HG02885 (cell line): Measurements from ENCODE around the gene NCOR1.
"Not testable (repeated sequence)": the region's sequence is repeated elsewhere in the genome, so short reads cannot be mapped to it uniquely, and the experiment has no call there.

Experiments used
- ATAC-seq: cut with Tn5 transposase; IDR thresholded peaks from one replicate; pipeline ENCODE4 v1.9.1; 2021; ENCODE audit warnings: mild to moderate bottlenecking; ENCODE audit not compliant: unreplicated experiment, poor library complexity

The NCOR1 gene

DNA sequence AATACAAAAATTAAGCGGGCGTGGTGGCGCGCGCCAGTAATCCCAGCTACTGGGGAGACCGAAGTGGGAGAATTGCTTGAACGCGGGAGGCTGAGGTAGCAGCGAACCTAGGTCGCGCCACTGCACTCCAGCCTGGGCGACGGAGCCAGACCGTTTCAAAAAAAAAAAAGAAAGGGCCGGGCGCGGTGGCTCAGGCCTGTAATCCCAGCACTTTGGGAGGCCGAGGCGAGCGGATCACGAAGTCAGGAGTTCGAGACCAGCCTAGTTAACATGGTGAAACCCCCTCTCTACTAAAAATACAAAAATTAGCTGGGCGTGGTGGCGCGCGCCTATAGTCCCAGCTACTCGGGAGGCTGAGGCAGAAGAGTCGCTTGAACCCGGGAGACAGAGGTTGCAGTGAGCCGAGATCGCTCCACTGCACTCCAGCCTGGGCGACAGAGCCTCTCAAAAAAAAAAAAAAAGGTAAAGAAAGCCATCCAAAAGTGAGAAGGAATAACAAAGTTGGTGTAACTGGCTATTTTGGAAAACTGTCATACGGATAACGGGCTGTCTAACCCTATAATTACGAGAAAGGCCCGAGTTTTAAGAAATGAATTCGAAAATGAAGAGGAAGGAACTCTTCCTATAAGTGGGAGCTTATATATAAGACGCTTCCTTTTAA lies 1.1 kb upstream of the NCOR1 start:
- ATAC-seq: not testable (repeated sequence)

DNA sequence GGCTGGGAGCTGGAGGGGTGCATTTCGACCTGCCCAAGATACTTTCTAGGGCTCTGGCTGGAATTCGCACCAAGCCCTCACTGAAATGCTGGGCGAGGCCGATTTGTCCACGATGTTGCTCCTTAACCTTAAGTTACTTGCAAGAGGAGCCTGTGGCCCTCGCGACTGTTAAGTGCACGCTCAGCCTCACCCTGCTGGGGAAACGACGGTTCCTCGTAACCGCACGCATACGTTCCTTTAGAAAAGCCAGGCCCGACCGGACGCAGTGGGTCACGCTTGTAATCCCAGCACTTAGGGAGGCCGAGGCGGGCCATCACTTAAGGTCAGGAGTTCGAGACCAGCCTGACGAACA lies 607 bp upstream of the NCOR1 start:
- peak; percentile 5 for ATAC-seq

DNA sequence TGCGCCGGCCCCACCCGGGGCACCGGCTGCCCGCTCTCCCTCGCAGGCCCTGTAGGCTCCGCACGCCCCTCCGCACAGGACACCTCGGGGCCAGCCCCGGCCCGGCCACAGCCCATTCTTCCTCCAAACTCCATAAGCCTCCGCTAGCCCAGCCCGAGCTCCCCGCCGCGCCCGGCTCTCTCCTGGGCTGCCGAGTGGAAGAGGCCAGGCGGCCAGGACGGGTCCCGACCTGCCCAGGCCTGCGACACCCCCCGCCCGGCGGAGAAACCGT lies 397 bp downstream of the NCOR1 start:
- ATAC-seq: peak; percentile 32

DNA sequence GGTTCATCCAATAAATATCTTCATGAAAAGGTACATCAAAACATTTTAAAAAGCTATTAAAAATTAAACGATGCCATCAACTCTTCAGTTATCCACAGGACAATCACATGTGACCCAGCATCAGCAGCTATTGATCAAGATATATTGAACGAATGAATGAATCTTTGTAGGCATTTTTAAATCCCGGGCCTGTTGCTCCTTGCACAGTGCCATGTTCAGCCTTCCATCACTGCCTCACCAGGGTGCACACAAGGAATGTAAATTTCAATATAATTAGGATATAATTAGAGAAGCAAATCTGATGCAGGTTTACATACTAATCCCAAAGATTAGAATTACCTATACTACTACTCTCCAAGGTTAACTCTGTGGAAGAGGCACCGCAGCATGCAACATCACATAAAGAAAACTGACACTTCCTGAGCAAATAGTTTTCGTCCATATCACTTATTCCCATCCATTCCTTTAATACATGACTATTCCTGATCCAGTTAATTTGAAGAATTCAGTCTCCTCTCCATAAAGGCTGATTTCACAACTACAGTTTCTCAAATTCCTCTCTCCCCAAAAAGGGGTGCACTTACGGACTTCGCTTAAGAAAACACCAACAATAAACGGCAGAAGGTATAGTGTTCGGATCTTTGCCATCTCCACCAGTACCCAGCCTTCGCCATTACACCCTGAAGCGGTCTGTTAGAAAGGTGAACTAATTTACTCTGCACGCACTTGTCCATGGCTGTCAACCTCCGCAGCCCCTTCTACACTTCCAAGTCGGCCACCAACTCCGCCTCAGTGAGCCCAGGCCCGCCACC lies 938 bp downstream of the NCOR1 start:
- no peak for ATAC-seq

DNA sequence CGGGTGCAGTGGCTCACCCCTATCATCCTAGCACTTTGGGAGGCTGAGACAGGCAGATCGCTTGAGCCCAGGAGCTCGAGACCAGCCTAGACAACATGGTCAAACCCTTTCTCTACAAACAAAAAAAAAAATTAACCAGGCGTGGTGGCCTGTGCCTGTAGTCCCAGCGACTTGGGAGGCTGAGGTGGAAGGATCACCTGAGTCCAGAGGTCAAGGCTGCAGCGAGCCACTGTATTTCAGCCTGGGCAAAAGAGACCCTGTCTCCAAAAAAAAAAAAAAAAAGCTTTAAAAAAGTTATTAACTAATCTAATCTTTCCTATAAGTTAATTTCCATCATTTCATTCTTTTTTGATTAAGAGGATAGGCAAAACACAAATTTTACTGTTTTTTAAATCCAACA lies 2.5 kb downstream of the NCOR1 start:
- ATAC-seq: no peak

DNA sequence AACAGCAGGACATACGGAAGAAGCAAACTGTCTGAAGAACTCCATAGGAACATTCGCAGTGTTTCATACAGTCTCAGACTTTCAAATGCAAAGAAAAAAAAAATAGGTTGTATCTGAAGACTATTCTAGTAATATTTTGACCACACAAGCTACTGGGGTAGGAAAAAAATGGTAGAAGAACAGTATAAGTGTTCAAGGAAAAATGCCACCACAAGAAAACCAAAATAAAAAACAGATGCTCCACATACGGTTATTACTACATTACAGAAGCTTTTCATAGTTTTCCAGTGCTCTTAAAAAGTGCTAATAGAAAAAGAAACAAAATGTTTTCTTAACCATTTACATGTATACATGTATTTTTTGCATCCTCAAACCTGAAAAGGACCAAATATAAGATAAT lies 3.7 kb downstream of the NCOR1 start:
- no peak for ATAC-seq

DNA sequence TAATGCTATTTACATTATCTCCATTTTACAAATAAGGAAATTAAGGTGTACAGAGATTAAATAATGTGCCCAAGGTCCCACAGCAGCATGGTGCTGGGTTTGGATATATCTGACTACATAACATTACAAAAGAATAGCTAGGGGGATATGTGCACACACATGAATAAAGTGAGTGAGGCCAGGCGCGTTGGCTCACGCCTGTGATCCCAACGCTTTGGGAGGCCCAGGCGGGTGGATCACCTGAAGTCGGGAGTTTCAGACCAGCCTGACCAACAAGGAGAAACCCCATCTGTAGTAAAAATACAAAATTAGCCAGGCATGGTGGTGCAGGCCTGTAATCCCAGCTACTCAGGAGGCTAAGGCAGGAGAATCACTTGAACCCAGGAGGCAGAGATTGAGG lies 10.6 kb downstream of the NCOR1 start:
- not testable (repeated sequence) for ATAC-seq

DNA sequence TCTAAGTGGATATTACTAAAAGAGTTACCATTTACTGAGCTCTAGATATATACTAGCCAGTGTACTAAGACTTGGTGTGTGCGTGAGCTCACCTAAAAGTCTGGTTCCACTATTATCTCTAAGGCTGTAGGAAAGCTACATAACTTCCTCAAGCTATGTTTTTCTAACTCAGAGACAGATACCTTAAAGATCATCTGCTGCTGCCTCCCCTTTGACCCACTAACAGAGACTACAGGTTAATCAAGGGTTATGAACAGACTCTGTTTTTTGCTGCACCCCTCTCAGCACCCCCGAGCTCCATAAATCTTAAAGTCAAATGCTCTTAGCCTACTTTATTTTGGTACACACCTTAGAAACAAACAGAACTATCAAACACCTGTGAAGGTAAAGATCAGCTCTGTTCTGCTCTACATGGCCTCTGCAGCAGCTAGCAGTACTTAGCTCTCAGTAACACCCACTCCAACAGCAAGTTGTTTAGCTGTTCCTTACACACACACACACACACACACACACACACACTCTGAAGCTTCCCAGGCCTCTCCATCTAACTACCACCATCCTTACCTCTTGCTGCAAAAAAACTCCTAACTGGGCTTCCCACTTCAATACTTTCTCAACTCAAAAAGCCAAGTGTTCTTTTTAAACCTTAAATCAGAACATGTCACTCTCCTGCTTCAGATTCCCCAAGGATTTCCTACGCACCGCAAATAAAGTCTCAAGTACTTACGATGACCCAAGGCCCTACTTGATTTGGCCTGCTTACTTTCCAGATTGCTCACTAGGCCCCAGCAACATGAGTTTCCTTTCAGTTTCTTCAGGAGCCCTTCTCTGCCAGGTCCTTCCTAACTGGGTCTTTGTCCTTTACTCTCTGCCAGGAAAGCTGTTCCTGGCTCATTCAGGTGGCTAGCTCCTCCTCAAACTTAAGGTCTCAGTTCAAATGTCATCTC lies 12.5 kb downstream of the NCOR1 start:
- ATAC-seq: not testable (repeated sequence)

DNA sequence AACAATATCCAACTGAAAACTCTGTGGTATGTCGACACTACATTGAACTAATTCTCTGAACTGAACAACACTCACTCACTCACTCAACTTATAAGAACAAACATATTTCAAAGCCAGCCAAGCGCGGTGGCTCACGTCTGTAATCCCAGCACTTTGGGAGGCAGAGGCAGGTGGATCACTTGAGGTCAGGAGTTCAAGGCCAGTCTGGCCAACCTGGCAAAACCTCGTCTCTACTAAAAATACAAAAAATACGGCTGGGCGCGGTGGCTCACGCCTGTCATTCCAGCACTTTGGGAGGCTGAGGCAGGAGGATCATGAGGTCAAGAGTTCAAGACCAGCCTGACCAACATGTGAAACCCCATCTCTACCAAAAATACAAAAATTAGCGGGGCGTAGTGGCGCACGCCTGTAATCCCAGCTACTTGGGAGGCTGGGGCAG lies 13.6 kb downstream of the NCOR1 start:
- not testable (repeated sequence) for ATAC-seq

DNA sequence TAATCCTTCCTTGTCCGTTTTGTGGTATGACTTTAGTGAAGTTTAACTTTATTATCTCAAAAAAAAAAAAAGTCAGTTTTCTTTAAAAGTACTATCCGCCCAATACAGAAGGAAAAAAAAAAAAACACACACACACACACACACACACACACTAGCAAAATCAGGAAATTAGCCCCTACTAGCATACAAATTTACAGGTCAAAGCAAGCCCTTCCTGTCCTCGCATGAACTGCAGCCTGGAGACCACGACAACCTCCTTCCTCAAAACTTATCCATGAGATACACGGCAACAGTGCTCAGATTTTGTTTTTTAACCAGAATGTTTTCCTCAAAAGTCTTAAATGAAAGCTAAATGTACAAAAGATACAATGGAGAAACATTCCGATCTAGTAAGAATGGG lies 16.2 kb downstream of the NCOR1 start:
- no peak for ATAC-seq

DNA sequence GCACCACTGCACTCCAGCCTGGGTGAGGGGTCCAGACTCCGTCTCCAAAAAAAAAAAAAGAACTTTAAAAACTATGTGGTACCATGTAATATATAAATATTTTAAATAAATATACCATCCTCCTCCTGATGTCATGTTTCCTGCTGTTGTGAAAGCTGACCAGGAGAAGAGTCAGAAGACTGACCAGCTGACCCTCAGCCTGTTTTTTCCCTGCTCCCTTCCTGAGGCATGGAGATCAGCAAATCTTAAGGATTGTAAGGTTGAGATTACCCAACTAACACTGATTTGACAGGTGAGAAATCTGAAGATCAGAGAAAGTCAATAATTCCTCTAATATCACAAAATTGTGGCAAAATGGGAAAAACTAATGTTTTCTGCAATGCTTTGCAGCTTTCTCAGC lies 18.1 kb downstream of the NCOR1 start:
- no peak for ATAC-seq

DNA sequence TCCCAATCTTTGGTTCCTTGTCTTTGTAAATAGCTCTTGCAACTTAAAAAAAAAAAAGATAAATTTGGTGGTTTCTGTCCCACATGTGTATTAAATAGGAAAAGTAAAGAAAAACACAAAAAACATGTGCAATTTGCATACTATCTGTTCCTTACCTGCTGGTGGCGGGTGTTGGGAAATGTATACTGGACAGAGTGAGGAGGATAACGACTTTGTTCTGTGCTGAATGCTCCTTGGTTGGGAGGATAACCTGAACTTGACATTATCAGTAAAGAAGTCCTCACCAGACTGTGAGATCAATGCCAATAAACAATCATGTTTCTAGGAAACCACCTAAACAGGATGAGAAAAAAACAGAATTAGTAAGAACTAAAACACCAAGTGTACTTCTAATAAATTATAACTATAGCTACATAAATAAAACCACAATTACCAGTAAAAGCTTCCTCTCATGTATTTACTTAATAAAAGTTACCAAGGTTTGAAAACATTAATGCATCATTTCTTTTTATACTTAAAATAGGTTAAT lies 21.0 kb downstream of the NCOR1 start:
- not testable (repeated sequence) for ATAC-seq

DNA sequence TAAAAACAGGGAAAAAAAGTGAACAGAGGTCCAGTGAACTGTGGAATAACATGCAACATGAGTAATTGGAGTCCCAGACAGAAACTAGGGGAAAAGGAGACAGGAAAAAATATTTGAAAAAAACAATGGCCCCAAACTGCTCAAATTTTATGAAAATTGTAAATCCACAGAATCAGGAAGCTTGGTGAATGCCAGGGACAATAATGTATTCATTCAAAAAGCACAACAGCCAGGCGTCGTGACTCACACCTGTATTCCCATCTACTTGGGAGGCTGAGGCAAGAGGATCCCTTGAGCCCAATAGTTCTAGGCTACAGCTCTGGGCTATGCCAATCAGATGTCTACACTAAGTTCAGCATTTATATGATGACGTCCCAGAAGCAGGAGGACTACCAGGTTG lies 23.7 kb downstream of the NCOR1 start:
- no peak for ATAC-seq

DNA sequence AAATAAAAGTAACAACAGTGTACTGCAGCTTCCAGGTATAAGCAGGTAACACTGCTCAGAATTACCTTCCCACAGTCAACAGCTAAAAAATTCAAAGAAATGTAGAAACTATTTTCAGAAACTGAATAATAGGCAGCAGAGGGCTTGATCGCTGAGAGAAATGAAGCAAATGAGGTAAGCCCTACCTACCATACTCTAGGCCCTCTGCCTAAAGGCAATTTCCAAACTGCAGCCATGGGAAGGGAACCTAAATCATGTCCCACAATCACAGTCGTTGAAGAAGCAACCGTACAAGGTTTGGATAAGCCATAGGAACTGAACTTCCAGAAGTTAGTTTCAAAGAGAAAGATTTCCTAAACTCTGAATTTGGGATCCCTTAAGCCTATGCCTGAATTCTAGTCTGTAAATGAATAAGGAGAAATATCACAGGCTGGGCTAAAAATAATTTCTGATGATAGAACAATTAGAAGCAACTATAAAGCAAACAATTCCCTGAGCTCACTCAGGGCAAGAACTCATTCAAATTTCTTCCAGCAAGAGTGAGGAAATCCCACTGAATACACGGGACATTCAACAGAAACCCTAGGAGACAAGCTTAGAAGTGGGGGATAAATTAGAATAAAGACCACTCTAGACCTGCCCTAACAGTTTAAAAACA lies 24.5 kb downstream of the NCOR1 start:
- ATAC-seq: no peak

DNA sequence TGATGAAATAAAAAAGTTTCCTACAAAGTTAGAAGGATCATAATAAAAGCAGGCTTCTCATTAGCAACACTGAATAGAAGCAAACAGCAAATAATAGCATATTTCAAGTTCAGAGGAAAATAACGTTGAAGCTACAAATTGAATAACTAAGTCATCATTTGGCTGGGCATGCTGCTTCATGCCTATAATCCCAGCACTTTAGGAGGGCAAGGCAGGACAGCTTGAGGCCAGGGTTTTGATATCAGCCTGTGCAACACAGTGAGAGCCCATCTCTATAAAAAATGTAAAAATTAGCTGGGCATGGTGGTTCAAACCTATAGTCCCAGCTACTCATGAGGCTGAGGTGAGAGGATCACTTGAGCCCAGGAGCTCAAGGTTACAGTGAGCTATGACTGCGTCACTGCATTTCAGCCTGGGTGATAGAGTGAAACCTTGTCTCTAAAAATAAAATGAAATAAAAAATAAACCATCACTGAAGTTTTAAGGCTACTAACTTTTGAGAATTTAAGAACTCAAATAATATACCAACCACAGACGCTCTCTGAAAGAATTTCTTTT lies 25.5 kb downstream of the NCOR1 start:
- no peak for ATAC-seq

DNA sequence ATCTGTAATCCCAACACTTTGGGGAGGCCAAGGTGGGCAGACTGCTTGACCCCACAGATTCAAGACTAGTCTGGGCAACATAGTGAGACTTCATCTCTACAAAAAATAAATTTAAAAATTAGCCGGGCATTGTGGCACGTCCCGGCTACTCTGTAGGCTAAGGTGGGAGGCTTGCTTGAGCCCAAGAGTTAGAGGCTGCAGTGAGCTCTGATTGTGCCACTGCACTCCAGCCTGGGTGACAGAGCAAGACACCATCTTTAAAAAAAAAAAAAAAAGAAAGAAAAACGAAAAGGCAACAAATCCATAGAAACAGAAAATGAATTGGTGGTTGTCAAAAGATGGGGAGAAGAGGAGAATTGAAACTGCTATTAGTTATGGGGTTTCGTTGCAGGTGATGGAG lies 27.7 kb downstream of the NCOR1 start:
- no peak for ATAC-seq

DNA sequence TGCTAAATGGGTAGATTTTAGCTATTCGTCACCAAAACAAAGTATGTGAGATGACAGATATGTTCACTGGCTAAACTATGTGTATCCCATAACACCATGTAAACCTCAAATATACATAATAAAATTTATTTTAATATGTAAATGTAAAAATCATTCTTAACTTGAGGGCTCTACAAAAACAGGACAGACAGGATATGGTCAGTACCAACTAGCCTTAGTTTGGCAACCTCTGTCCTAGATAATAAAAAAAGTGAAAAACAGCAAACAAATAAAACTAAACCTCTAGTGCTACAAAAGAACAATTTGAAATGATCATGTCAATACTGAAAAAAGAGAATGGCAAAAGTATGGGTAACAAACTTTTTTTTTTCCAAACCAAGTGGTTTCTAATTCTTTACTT lies 33.8 kb downstream of the NCOR1 start:
- ATAC-seq: no peak

DNA sequence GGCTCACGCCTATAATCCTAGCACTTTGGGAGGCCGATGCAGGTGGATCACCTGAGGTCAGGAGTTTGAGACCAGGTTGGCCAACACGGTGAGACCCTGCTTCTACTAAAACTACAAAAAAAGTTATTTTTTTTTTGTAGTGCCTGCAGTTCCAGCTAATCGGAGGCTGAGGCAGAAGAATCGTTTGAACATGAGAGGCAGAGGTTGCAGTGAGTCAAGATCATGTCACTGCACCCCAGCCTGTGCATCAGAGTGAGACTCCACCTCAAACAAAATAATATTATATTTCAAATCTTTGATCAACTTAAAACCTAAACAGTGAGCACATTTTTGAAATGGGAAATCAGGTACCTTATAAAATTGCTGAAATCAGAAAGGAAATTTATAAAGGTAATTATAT lies 36.5 kb downstream of the NCOR1 start:
- no peak for ATAC-seq

DNA sequence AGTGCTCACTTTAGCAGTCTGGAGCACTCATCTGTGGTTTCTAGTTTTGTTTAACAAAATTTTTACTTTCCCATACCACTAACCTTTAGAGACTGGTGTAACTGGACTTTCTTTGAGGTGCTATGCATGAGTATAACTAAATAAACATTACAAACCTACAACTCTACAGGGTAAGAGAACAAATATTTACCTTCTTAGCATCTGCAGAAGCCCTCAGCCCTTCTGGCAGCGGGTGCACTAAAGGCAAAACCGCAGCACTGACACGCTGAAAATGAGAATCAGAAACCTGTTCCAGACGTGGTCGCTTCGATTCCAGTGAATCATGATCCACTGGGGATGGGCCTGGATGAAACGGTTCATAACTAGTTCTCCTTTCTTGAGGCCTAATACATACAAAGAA lies 43.7 kb downstream of the NCOR1 start:
- no peak for ATAC-seq

DNA sequence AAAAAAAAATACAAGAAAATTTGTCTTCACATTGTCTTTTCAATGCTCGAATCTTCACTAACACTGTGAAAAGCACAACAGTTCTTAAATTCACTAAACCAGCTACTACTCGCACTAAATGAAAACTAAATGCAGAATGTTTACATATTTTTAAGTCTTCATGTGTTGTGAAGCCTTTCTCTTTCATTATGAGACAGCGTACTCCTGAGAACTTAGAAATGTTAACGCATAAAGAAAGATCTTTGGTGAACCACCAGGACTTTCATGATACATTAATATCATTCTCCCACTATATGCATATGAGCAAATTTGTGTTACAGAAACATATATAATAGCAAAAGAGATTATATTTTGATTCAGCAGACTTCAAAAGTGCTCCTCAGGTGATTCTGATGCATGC lies 48.6 kb downstream of the NCOR1 start:
- ATAC-seq: not testable (repeated sequence)
